Measurements from ENCODE around the gene ZNF37A.
"Not testable (repeated sequence)": the region's sequence is repeated elsewhere in the genome, so short reads cannot be mapped to it uniquely, and the experiment has no call there.

The ZNF37A gene

GRCh38 chr10:38150891-38151463, 56.8 kb downstream of the ZNF37A start:
- not testable (repeated sequence) for DNase-seq

GRCh38 chr10:38156416-38157269, 62.5 kb downstream of the ZNF37A start:
- DNase-seq: no peak

- DNase-seq: no peak
These were observed 63.1 kb downstream of the ZNF37A start for GRCh38 chr10:38157270-38157685.

- no peak for DNase-seq
These were observed 64.9 kb downstream of the ZNF37A start for GRCh38 chr10:38159004-38159403.

- DNase-seq: no peak
These were observed 69.5 kb downstream of the ZNF37A start for GRCh38 chr10:38163617-38164016.

- DNase-seq: no peak
These were observed 80.2 kb downstream of the ZNF37A start for GRCh38 chr10:38174336-38174735.

- no peak for DNase-seq
These were observed 90.3 kb downstream of the ZNF37A start for GRCh38 chr10:38184477-38184876.

Data from CD4-positive, alpha-beta T cell treated with Interleukin-6 for 4 hours (primary cell).